Esophagus muscularis mucosa (tissue), 4 donors: ENCODE results near the gene OR4C6.

Experiments used
- CTCF ChIP-seq, 3 experiments: fragments of 200-600 bp in 2 of 3; fragments of 450-650 bp in 1 of 3; sonication (generic) in 2 of 3; IDR thresholded peaks; one replicate each; pipeline ENCODE4 v1.5.1; 2017 to 2019; ENCODE audit warnings: antibody characterized with exemption in 3 of 3, mild to moderate bottlenecking in 2 of 3, moderate library complexity in 1 of 3
- EP300 ChIP-seq: sonication (generic); formaldehyde crosslinking; IDR thresholded peaks from one replicate; pipeline ENCODE4 v1.6.1; 2017; ENCODE audit warnings: antibody characterized with exemption
- POLR2A ChIP-seq: fragments of 450-650 bp; IDR thresholded peaks from one replicate; pipeline ENCODE4 v1.6.1; 2017; ENCODE audit warnings: antibody characterized with exemption, moderate library complexity, mild to moderate bottlenecking, low read depth

- TF ChIP-seq EP300 (no peak), CTCF (IDR thresholded peaks at IDR 0.05) (peak in 1 of 3 experiments; percentile 42), POLR2A (no peak)
These were observed 45.0 kb downstream of the OR4C6 start for GRCh38 chr11:55707029-55707428.
